ENCODE measurements around the gene EPHA2.
A peak's percentile ranks its signal among the peaks of the same experiment; 100 is the strongest.
"Not testable (repeated sequence)": the region's sequence is repeated elsewhere in the genome, so short reads cannot be mapped to it uniquely, and the experiment has no call there.

EPHA2 gene

GRCh38 chr1:16167331-16168143 lies 11.7 kb upstream of the EPHA2 start:
- DNase-seq (ENCODE audit: low read depth) = no peak

- DNase-seq (ENCODE audit: low read depth) = no peak
These were observed 10.2 kb upstream of the EPHA2 start for GRCh38 chr1:16166117-16166516.

GRCh38 chr1:16165548-16165947 lies 9.7 kb upstream of the EPHA2 start:
- no peak for DNase-seq (ENCODE audit: low read depth)

- DNase-seq (ENCODE audit: low read depth) = no peak
These were observed 9.2 kb upstream of the EPHA2 start for GRCh38 chr1:16165073-16165364.

- no peak for DNase-seq (ENCODE audit: low read depth)
These were observed 8.6 kb upstream of the EPHA2 start for GRCh38 chr1:16164213-16165072.

GRCh38 chr1:16163608-16164212 lies 7.8 kb upstream of the EPHA2 start:
- DNase-seq (ENCODE audit: low read depth) = not testable (repeated sequence)

- DNase-seq (ENCODE audit: low read depth) = no peak
These were observed 6.4 kb upstream of the EPHA2 start for GRCh38 chr1:16162163-16162822.

- DNase-seq (ENCODE audit: low read depth) = no peak
These were observed 5.8 kb upstream of the EPHA2 start for GRCh38 chr1:16161717-16162116.

- DNase-seq (ENCODE audit: low read depth) = no peak
These were observed 3.3 kb upstream of the EPHA2 start for GRCh38 chr1:16158993-16159831.

GRCh38 chr1:16158025-16158424 lies 2.2 kb upstream of the EPHA2 start:
- no peak for DNase-seq (ENCODE audit: low read depth)

- DNase-seq (ENCODE audit: low read depth) = no peak
These were observed 1.1 kb upstream of the EPHA2 start for GRCh38 chr1:16156848-16157495.

GRCh38 chr1:16153999-16154673 lies 1.7 kb downstream of the EPHA2 start:
- DNase-seq (ENCODE audit: low read depth) = no peak

- no peak for DNase-seq (ENCODE audit: low read depth)
These were observed 2.5 kb downstream of the EPHA2 start for GRCh38 chr1:16153096-16153998.

- DNase-seq (ENCODE audit: low read depth) = no peak
These were observed 3.3 kb downstream of the EPHA2 start for GRCh38 chr1:16152481-16153087.

- no peak for DNase-seq (ENCODE audit: low read depth)
These were observed 3.9 kb downstream of the EPHA2 start for GRCh38 chr1:16151995-16152384.

- peak; percentile 51 for DNase-seq (ENCODE audit: low read depth)
These were observed 4.5 kb downstream of the EPHA2 start for GRCh38 chr1:16151196-16151994.

- DNase-seq (ENCODE audit: low read depth) = no peak
These were observed 5.4 kb downstream of the EPHA2 start for GRCh38 chr1:16150508-16150907.
